Umbilical cord (tissue), 2 donors: ENCODE results near the gene CWC27. TPM values are rescaled to one million over a fixed set of nuclear protein-coding genes. Genes with fewer than 3 reads are reported as not detected.
A peak's percentile ranks its signal among the peaks of the same experiment; 100 is the strongest.

Experiments
- DNase-seq: peaks from one replicate; pipeline ENCODE4 v3.0.0-alpha.2; 2015; ENCODE audit warnings: low spot score
- total RNA-seq: library from RNA; depleted of rRNA; stranded (reverse); fragments of >200 nt; gene quantifications from one replicate; pipeline ENCODE4 v1.2.3, GENCODE V29; 2014; ENCODE audit warnings: low replicate concordance; ENCODE audit not compliant: insufficient read depth

Gene CWC27
- total RNA-seq, 1 donor from 2014 or later: 15.2 TPM

DNA sequence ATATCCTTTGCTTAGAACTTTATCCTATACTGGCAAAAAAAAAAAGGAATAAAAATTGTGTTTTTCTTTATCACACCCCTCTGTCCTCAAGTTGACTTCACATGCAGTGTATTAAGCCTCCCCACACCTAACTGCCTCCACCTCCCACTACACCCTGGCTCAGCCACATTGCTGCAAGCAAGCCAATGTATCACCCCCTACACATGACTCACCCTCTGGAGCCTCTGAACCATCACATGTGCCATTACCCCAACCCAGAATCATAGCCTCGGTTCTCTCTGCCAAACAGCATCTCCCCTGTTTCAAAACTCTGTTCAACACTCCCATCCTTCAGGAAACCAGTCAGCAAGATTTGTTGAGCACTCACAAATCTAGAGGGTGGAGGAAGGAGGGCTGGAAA lies 209.0 kb downstream of the CWC27 start:
- DNase-seq: peak; percentile 79

DNA sequence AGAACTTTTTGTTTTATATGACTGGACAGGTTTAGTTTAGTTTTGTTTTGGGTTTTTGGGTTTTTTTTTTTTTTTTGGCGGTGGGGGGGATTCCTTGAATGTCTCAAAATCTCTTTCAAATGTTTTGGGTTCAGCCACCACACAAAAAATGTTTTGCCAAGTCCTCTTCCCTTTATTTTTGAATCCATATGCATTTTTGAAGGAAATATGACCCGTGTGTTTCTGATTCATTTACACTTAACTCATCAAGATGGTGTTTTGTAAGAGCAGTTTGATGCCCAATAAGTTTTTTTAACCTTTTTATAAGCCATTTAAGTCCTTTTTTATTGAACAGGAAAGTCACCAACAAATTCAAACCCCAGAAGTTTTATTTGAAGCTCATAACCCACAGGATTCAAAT lies 209.8 kb downstream of the CWC27 start:
- DNase-seq: no peak

DNA sequence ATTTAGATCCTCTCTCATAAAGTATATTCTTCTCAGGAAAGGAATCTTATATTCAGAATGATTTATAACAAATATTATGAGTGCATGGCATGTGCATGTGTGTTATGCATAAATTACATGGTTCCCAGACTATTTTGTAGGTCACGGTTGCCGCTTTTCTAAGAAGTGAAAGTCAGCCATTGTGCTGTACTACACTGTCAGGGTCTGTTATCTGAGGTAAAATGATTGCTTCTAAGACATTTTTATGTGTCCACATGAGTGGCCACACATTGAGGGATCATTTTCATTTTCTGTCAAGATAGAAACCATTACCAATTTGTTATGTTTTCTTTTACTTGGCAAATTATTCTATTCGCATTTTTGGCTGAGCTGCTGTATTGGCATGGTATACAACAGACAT lies 210.8 kb downstream of the CWC27 start:
- DNase-seq: no peak

DNA sequence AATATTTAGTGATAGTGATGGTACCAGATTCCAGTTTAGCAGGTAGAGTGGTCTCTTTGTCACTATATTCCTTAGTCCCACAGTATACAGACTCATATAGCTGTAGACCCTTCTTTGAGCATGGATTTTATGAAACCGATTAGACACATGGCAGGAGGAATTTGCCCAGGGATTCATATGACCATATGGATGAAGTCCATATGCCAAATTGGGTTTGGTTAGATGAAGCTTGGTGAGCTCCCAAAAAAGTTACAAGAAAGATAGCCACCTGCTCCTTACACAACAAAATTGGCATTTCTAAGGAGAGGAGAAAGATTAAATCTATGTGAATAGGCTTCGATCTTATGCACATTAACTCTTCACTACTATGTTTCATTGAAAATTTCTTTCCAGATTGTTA lies 211.4 kb downstream of the CWC27 start:
- DNase-seq: no peak

DNA sequence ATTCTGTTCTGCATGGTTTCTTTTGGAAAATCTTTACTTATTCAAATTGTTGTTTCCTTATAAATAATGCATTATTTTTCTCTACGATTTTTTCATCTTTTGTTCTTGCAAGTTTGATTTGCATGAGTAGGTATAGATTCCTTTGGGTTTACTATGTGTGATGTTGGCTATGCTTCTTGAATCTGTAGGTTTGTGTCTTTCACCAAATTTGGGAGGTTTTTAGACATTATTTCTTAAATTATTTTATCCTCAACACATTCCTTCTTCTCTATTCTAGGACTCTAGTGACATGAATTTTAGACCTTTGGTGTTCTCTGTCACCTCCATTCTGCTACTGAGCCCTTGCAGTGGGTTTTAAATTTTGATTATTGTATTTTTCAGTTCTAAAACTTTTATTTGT lies 219.0 kb downstream of the CWC27 start:
- no peak for DNase-seq

DNA sequence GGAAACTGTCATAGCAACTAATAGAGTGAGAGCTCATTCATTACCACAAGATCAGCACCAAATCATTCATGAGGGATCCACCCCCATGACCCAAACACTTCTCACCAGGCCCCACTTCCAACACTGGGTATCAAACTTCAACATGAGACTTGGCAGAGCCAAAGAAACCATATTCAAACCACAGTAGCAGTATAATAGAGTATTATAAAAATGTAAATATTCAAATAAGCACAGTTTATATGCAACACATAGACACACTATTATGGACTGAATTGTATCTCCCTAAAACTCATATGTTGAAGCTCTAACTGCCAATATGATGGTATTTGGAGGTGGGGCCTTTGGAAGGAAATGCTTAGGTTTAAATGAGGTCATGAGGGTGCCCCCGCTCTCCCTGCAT lies 240.5 kb downstream of the CWC27 start:
- DNase-seq: no peak

DNA sequence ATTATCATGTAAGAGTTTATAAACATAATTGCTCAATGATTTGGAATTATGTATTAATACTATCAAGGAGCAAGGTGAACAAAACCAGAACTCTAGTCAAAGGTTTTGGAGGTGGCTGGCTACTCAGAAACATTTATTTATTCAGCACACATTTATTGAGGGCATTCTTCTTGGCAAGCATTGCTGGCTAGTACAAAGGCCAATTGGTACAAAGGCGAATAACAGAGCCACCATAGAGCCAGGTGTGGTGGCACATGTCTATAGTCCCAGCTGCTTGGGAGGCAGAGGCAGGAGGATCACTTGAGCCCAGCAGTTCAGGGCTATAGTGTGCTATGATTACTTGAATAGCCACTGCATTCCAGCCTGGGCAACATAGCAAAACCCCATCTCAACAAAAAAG lies 242.1 kb downstream of the CWC27 start:
- DNase-seq: no peak

GRCh38 chr5:65012301-65012892 lies 243.7 kb downstream of the CWC27 start:
- no peak for DNase-seq

DNA sequence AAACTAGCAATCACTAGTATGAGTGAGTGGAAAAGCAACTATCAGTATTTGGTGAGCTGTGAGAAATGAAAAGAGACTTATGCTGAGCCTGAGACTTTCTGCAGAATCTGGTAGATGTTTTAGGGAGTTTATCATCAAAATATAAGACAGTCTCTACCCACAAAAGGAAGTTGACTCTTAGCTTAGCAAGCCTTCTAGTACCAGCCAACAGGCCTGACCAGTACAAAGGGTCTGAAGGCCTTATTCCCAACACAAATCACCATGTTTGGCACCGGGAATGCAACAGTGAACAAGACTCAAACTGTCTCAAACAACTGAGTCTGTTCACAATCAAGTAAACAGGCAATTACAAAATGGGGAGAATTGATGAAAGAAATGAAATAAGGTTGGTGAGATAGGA lies 244.4 kb downstream of the CWC27 start:
- DNase-seq: no peak

GRCh38 chr5:65014769-65015168 lies 246.0 kb downstream of the CWC27 start:
- peak; percentile 50 for DNase-seq

- no peak for DNase-seq
These were observed 247.0 kb downstream of the CWC27 start for GRCh38 chr5:65015767-65016166.

DNA sequence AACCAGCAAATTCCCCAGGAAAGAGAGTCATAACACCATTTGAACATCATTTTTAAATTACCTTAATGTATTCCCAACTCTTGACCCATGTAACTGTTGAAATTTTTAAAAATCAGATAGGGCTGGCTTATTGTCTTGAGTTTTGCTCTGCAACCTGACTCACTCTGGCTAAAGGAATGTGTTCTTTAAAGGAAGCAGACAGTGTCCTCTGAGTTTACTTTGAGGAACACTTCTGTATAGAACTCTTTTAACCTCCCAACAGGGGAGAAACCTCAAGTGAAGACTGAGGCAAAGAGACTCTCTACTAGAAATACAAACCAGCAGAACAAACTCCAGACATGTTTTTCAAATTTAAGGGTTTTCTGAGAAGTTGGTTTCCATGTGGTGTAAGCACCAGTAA lies 248.9 kb downstream of the CWC27 start:
- no peak for DNase-seq

- DNase-seq: no peak
These were observed 250.0 kb downstream of the CWC27 start for GRCh38 chr5:65018763-65019162.

- no peak for DNase-seq
These were observed 251.8 kb downstream of the CWC27 start for GRCh38 chr5:65020492-65020891.

DNA sequence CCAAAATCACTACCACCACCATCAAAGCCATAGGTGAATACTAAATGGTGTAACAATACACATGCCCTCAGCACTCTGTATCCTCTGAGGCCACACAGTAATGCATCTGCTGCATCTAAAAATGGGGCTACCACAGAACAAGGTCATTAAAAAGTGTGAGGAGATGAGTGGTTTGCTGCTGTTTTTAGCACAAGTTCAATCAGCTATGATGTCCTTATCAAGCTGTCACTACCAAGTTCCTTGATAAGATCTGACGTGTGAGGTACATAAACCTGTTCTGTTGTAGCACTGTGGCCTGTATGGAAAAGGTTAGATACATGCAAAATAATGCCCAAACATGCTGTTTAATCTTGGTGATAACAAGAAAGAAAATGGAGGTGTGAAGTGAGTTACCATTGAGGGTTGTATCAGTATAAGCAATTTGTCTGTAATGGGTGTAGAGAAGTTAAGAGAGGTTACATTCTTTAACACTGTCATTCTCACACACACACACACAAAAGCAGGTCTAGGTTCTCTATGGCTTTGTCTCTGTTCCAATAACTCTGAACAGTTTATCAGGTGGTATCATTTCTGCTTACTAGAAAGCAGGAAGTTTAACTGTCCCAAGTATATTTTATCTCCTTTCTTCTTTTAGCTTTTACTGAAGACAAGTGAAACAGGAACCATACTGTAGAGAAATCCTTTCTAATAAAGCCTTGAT lies 252.9 kb downstream of the CWC27 start:
- no peak for DNase-seq

DNA sequence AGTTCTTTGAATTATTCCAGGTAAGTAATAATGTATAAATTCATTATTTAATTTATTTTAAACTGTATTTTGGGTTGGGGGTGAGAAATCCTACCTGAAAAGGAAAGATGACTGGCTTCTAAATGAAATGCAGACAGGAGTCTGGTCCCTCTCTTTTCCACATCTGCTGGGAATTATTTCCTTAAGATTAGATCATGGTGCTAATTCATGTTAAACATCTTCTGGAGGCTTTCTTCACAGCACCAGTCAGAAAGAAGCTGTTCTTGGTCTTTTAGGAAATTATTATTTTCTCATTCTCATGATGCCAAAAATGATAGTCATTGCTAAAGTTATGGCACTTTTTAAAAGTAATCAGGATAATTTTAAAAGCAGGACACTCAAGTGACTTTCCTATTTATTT lies 254.2 kb downstream of the CWC27 start:
- DNase-seq: no peak

- DNase-seq: no peak
These were observed 256.0 kb downstream of the CWC27 start for GRCh38 chr5:65024681-65025080.

DNA sequence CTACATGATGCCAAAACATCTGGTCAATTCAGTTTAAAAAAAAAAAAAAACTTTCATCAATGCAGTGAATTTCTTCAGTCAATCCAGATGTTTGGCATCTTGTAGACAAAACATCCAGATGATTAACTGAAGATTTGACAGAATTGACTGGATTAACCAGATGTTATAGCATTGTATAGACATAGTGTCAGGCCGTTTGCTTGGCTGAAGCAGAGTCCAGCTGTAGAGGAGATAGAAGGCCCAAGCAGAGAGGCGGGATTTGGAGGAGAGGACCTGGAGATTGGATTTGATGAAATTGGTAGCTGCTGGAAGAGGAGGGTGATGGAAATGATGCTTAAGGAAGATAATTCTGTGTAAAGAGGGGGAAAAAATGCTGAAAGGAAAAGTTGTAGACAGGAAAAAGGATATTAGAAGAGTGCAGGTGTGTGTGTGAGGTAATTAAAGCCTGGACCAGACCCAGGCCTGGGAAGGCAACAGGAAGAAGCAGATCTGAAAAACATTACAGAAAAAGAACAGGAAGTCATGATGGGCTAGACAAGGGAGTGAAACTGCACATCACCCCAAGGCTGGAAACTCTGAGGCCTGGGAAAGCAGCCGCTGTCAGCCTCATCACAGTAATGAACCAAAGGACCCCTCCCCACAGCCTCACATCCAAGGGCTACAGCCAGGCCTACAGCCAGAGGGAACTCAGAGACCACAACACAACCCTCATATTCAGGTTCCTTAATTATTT lies 258.3 kb downstream of the CWC27 start:
- no peak for DNase-seq

DNA sequence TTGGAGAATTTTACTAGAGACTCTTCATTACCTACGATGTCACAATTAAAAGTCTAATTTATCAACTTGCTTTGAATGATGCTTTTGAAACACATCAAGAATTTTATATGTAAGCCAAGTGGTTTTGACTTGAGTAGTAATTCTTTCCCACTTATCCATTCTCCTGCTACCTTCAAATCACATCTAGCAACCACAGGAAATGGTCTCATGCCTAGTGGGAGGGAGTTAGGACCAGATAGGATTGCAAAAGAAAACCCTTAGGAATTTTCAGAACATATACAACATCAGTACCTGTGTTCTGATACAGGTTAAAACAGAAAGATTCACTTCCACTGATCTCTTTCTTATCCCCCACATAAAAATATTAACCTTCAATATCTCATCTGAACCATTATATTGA lies 260.4 kb downstream of the CWC27 start:
- no peak for DNase-seq

DNA sequence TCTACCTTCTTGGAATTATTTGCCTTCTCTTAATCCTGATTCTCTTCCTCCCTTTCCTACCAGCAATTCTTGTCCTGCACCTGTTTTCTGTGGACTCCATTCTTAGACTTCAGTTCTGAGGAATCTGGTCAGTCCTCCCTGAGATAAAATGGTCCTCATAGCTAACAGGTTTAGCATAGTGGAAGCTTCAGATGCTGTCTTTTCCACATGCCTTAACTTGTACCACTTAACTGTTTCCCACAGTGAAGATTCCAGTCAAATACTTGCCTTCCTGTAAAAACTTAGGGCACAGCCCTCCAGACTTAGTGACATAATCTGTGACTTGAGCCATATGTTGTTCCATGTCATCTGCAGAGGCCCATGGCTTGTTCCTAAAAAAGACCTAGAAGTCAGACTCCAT lies 261.3 kb downstream of the CWC27 start:
- DNase-seq: no peak

DNA sequence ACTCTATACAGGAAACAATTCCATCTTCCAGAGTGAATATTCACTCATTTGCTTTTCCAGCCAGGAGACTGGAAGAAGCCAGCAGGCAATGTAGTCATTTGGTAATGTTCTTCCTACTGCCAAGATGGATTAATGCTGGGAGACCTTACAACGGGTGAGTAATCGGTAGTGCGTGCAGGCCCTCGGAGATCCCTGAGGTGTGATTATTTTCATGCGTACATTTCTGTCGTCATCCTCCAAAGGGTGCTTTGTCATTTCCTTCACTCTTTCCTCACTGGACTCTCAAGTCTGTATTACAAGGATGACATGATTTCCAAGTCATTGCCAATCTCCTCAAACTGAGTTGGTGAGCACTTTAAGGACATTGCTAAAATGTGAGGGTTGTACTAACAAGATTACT lies 263.5 kb downstream of the CWC27 start:
- DNase-seq: no peak

DNA sequence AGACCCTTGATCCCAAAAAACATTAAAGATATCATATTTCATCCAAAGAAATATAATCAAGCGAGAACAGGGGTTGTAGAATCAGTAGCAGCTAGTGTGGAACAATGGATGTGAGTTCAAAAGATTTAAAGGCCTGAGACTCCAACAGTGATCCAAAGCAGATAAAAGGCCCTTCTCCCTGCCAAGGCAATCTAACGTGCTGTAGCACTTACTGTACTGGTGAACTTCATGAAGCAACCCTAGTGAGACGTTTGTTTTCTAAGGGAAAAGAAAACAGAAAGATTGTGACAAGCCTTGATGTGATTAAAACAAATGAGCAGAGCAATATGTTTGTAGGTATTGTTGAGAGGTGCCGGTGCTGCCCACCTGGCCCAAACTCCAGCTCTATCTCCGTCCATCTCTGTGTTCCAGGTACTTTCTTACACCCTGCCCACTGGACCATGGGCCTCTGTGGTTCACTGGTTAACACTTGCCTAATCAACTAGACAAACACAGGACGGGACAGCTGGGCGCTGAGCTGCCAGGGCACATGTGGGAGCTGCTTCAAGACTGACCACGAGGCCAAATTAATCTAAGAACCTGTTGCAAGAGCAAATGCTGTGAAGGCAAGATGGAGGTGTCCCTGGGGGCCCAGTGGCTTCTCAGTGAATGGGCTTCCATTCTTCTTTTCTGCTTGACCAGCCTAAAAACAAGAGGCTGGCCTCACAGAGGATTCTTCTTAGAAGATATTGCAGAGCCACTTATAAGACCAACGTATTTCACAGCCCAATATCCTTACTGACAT lies 265.5 kb downstream of the CWC27 start:
- peak; percentile 45 for DNase-seq
